HL-60 (cell line): Measurements from ENCODE around the gene SLC43A2.

Source experiments
- DNase-seq, 2 experiments: peaks; one replicate each; pipeline ENCODE4 v3.0.0-alpha.2; 2010 to 2020; ENCODE audit warnings: low read depth in 1 of 2, low spot score in 1 of 2
- H3K27ac ChIP-seq: fragments of 250-450 bp; sonication (Bioruptor Pico); replicated peaks from 2 replicates; pipeline ENCODE4 v1.5.1; 2020; ENCODE audit warnings: mild to moderate bottlenecking, moderate library complexity
- H3K27me3 ChIP-seq: fragments of 250-450 bp; sonication (Bioruptor Pico); 2 replicates; pipeline ENCODE4 v1.5.1; 2021; ENCODE audit warnings: mild to moderate bottlenecking, moderate library complexity; ENCODE audit not compliant: insufficient read depth, poor library complexity, severe bottlenecking
- H3K4me3 ChIP-seq: replicated peaks from 2 replicates; pipeline ENCODE4 v1.5.1; 2011; ENCODE audit warnings: mild to moderate bottlenecking, control low read depth, low read length; ENCODE audit not compliant: insufficient read depth
- GABPA ChIP-seq: IDR thresholded peaks from 2 replicates; pipeline ENCODE4 v1.6.1; 2012; ENCODE audit warnings: low read depth
- POLR2AphosphoS5 ChIP-seq: IDR thresholded peaks from 2 replicates; pipeline ENCODE4 v1.6.1; 2012; ENCODE audit warnings: low read depth
- SPI1 ChIP-seq: IDR thresholded peaks from 2 replicates; pipeline ENCODE4 v1.6.1; 2012; ENCODE audit warnings: low read depth, mild to moderate bottlenecking, borderline replicate concordance
- TF ChIP-seq, protein P1 (sequence below): IDR thresholded peaks from one replicate; pipeline ENCODE4 v1.5.1; 2011; ENCODE audit warnings: low read length, control low read depth, inconsistent platforms; ENCODE audit not compliant: insufficient read depth
- TF ChIP-seq, protein P2 (sequence below): IDR thresholded peaks from 2 replicates; pipeline ENCODE4 v1.6.1; 2012; ENCODE audit warnings: low read depth; ENCODE audit not compliant: insufficient replicate concordance

The SLC43A2 gene

DNA sequence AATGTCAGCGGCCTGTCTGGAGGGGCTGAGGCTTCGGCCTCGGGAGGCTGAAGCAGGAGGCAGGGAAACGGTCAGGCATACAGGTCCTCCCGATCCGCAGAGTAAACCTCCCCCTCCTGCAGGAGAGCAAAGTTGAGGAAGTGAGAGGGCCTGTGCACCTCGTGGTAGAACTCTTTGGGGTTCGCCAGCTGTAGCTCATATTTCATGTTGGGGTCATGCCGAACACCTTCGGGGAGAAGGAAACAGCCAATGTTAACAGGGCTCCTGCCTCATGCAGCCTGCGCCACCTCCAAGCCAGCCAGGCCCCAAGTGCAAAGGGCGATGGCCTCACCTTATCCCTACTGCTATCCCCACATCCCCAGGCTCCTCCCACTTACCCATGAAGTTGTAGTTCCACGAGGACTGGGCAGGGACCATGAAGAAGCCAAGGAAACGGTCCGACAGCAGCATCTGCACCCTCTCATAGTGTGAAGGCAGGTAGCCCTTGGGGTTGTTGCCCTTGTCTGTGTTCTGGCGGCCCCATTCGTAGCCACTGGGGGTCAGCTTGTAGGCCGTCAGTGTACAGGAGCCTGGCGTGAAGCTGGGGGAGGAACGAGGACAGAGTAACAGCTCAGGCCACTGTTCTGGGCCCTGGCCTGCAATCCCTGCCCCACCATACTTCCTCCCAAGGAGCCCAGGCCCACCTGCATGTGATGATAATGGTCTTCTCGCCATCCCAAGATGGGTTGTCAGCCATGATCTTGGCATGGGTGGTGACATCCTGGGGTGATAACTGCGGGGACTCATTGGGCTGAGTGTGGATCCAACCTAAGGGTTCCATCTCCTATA is 22.3 kb upstream of the SLC43A2 start:
- no peak for DNase-seq
- H3K27ac ChIP-seq: no peak overlapping the region

DNA sequence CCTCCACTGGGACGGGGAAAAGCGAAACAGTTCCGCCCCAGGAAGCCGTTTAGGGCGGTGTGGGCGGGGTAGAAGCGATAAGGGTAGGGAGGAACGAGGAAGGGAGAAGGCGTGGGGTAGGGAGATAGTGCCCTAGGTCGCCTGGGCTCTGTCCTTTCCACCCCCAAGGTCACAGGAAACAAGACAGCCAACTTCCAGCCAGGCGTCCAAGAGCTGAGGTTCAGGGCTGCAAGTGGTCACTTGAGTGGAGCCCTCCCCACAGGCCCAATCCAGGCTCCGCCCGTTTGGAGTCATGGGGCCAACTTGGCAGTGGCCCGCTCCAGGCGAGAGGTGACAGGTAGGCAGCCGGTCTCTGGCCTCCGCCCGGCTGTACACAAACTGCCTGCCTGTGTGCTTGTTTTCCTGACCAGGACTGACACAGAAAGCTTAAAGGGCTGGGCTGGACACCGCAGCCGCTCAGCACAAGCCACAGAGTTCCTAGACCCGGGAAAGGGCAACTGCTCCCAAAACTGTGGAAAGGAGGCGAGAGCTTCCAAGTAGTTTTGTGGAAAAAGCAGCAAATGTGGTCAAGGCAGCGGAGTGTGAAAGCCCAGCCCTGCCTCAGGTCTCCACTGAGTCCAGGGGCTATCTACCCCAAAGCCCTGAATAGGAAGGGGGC is 21.3 kb upstream of the SLC43A2 start, which contains the start of gene RILP:
Gene RILP (minus strand): TSS at position 23 of the 658 bp plus-strand sequence. CDS start 62 bp downstream, outside the sequence.
- TF ChIP-seq, protein P1, sequence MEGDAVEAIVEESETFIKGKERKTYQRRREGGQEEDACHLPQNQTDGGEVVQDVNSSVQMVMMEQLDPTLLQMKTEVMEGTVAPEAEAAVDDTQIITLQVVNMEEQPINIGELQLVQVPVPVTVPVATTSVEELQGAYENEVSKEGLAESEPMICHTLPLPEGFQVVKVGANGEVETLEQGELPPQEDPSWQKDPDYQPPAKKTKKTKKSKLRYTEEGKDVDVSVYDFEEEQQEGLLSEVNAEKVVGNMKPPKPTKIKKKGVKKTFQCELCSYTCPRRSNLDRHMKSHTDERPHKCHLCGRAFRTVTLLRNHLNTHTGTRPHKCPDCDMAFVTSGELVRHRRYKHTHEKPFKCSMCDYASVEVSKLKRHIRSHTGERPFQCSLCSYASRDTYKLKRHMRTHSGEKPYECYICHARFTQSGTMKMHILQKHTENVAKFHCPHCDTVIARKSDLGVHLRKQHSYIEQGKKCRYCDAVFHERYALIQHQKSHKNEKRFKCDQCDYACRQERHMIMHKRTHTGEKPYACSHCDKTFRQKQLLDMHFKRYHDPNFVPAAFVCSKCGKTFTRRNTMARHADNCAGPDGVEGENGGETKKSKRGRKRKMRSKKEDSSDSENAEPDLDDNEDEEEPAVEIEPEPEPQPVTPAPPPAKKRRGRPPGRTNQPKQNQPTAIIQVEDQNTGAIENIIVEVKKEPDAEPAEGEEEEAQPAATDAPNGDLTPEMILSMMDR: no peak
- peak in 1 of 2 experiments; percentile 49 for DNase-seq
- Histone ChIP-seq H3K27ac (peak within 1 kb of the TSS; percentile 62), H3K4me3 (peak within 1 kb of the TSS; percentile 46), H3K27me3 (no peaks in the 10 kb centered on the region)

More for the DNA sequence above, 22.3 kb upstream of the SLC43A2 start:
- H3K27me3 ChIP-seq: no peaks in the 10 kb centered on the region
- no peak overlapping the region for H3K4me3 ChIP-seq
- no peak for TF ChIP-seq POLR2AphosphoS5
- TF ChIP-seq, protein P2, sequence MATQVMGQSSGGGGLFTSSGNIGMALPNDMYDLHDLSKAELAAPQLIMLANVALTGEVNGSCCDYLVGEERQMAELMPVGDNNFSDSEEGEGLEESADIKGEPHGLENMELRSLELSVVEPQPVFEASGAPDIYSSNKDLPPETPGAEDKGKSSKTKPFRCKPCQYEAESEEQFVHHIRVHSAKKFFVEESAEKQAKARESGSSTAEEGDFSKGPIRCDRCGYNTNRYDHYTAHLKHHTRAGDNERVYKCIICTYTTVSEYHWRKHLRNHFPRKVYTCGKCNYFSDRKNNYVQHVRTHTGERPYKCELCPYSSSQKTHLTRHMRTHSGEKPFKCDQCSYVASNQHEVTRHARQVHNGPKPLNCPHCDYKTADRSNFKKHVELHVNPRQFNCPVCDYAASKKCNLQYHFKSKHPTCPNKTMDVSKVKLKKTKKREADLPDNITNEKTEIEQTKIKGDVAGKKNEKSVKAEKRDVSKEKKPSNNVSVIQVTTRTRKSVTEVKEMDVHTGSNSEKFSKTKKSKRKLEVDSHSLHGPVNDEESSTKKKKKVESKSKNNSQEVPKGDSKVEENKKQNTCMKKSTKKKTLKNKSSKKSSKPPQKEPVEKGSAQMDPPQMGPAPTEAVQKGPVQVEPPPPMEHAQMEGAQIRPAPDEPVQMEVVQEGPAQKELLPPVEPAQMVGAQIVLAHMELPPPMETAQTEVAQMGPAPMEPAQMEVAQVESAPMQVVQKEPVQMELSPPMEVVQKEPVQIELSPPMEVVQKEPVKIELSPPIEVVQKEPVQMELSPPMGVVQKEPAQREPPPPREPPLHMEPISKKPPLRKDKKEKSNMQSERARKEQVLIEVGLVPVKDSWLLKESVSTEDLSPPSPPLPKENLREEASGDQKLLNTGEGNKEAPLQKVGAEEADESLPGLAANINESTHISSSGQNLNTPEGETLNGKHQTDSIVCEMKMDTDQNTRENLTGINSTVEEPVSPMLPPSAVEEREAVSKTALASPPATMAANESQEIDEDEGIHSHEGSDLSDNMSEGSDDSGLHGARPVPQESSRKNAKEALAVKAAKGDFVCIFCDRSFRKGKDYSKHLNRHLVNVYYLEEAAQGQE: no peak
- TF ChIP-seq, protein P1: no peak
- TF ChIP-seq GABPA: no peak
- TF ChIP-seq SPI1: no peak

DNA sequence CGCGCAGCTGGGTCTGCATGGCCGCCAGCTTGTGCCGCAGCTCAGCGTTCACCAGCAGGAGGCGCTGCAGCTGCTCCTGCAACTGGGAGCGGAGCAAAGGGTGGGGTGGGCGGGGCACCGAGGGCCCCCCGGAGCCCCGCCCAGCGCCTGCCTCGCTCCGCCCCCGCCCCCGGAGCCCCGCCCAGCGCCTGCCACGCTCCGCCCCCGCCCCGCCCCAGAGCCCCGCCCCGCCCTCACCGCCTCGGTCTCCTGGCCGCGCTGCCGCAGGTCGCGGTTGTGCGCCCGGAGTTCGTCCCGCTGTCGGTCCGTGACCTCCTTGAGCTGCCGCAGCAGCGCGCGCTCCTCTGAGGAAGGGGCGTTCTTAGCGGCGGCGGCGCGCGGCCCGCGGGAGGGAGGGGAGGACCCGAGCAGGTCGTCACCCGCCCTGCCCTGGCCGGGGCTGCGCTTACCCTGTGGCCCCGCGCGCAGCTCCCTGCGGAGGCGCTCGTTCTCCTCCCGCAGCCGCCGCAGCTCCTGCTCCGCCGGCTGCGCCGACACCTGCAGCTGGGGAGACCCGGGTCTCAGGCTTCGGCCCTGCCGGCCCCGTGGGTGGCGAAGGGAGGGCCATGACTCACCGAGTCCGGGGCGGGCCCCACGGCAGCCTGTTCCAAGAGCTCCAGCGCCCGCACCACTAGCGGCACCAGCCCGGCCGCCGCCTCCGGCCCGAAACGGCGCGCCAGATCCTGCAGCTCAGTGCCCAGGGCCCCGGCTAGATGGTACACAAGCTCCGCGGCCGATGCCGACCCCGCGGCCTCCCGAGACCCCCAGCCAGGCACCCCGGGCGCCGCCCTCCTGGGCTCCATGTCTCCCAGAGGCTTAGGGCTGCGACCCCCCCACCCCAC is 20.6 kb upstream of the SLC43A2 start:
- H3K4me3 ChIP-seq: peak overlapping the region; percentile 46
- peak; percentile 75 to 80 for DNase-seq
- H3K27me3 ChIP-seq: no peaks in the 10 kb centered on the region
- H3K27ac ChIP-seq: peak overlapping the region; percentile 62
- TF ChIP-seq, protein P1: peak; percentile 49
- TF ChIP-seq POLR2AphosphoS5 (no peak), GABPA (no peak)
